Calu3 (cell line): ENCODE data around the gene CD99. TPM values are rescaled to one million over a fixed set of nuclear protein-coding genes. Genes with fewer than 3 reads are reported as not detected.
"Not testable (repeated sequence)": the region's sequence is repeated elsewhere in the genome, so short reads cannot be mapped to it uniquely, and the experiment has no call there.

Source experiments
- BruUV-seq: library from RNA; stranded (reverse); fragments of 400-500 nt; replicated peaks from 2 replicates; lab custom pipeline; 2021; lab: Mats Ljungman, UMichigan
- CTCF ChIA-PET: fragments of 300-600 bp; sonication (Branson Sonifier 250); formaldehyde crosslinking; loops from one replicate; lab custom pipeline; 2022; ENCODE audit warnings: antibody characterized with exemption; lab: Charles Lee
- DNase-seq: peaks from one replicate; pipeline ENCODE4 v3.0.0; 2022
- H3K27ac Mint-ChIP-seq: one replicate; pipeline ENCODE4 v1.8.0; 2022; ENCODE audit warnings: mixed read lengths; ENCODE audit not compliant: unreplicated experiment
- H3K27me3 Mint-ChIP-seq: one replicate; pipeline ENCODE4 v1.8.0; 2022; ENCODE audit warnings: mixed read lengths; ENCODE audit not compliant: unreplicated experiment
- H3K36me3 Mint-ChIP-seq: one replicate; pipeline ENCODE4 v1.8.0; 2022; ENCODE audit warnings: mild to moderate bottlenecking, moderate library complexity, mixed read lengths; ENCODE audit not compliant: insufficient read depth, unreplicated experiment
- H3K4me1 Mint-ChIP-seq: one replicate; pipeline ENCODE4 v1.8.0; 2022; ENCODE audit warnings: mild to moderate bottlenecking, low read depth, mixed read lengths; ENCODE audit not compliant: unreplicated experiment
- H3K4me3 Mint-ChIP-seq: one replicate; pipeline ENCODE4 v1.8.0; 2022; ENCODE audit warnings: mild to moderate bottlenecking, low read depth, moderate library complexity, mixed read lengths; ENCODE audit not compliant: unreplicated experiment
- H3K9me3 Mint-ChIP-seq: one replicate; pipeline ENCODE4 v1.8.0; 2022; ENCODE audit warnings: low read depth, mixed read lengths; ENCODE audit not compliant: unreplicated experiment
- intact Hi-C: fragments of 100-400 bp; cut with micrococcal nuclease; formaldehyde crosslinking; loops from one replicate; pipeline ENCODE4 v1.10.0; 2022; ENCODE audit not compliant: unreplicated experiment
- total RNA-seq: library from RNA; stranded (reverse); gene quantifications from 2 replicates; pipeline ENCODE4 v1.2.3, GENCODE V29; 2022
- TF ChIP-seq, protein P1 (sequence below): fragments of 200-600 bp; IDR thresholded peaks from one replicate; pipeline ENCODE4 v1.8.0; 2022; ENCODE audit warnings: antibody characterized with exemption; ENCODE audit not compliant: unreplicated experiment

CD99 gene
- total RNA-seq, 1 experiment from 2014 or later, result 73.9 TPM

DNA sequence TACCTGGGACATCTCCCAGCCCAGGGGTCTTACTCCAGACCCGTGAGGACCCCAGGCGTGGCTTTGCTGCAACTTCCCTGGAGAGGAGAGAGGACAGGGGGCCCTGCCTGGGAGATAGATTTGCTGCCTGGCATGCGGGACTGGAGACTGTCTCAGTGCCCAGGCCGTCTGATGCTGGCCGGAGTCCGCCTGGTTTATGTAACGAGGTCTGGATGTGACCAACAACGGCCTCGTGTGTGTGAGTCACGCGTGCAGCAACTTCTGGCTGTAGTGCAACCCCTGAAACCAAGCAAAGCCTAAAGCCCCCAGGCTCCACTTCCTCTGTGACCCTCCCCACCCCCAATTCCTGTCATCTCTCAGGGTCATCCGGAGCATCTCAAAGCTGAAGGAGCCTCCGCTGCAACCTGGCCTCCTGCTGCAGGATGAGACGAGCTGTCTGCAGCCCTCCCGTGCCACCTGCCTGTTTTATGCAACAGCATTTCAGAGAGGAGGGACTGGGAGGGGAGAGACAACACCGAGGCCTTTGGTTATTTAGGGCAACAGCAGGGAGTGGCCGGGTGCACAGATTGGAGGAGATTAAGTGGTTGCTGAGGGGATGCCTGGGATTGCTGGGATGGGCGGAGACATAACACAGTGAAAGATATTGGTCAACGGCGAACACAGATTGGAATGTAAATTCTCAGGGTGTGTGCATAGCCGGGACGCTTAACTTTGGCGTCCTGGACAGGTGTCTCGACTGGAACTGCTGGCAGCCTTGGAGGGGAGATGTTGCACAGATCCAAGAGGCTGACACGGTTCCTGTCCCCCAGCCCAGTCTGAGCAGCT lies 76.7 kb downstream of the CD99 start:
- Mint-ChIP-seq H3K36me3 (no peaks in the 10 kb centered on the region), H3K4me1 (peaks cover 11% of the 10 kb centered on the region), H3K27me3 (peaks cover 5% of the 10 kb centered on the region), H3K4me3 (no peak overlapping the region), H3K27ac (peak overlapping the region; percentile 57), H3K9me3 (no peaks in the 10 kb centered on the region)
- no TSS peak for BruUV-seq
- CTCF ChIA-PET, result no interaction called here
- intact Hi-C loops, result no loop called here
- TF ChIP-seq, protein P1, sequence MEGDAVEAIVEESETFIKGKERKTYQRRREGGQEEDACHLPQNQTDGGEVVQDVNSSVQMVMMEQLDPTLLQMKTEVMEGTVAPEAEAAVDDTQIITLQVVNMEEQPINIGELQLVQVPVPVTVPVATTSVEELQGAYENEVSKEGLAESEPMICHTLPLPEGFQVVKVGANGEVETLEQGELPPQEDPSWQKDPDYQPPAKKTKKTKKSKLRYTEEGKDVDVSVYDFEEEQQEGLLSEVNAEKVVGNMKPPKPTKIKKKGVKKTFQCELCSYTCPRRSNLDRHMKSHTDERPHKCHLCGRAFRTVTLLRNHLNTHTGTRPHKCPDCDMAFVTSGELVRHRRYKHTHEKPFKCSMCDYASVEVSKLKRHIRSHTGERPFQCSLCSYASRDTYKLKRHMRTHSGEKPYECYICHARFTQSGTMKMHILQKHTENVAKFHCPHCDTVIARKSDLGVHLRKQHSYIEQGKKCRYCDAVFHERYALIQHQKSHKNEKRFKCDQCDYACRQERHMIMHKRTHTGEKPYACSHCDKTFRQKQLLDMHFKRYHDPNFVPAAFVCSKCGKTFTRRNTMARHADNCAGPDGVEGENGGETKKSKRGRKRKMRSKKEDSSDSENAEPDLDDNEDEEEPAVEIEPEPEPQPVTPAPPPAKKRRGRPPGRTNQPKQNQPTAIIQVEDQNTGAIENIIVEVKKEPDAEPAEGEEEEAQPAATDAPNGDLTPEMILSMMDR, result no peak
- peak; percentile 28 for DNase-seq

DNA sequence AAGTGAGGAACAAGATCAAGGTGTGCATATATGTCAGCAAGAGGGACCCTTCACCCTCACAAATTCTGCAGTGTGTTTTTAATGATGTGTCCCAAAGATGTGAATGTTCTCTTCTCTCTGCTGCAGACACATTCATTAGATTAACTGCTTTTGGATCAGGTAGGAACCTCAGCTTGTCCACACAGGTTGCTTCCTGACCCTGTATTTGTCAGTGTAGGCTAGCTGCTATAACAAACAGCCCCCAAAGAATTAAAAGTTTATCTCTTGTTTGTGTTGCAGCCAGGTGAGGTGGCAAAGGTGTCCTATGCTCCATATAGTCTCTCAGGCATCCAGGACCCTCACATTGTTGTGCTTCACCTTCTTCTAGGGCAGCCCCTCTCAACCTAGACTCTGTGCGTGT lies 78.5 kb downstream of the CD99 start:
- H3K27ac Mint-ChIP-seq, result no peak overlapping the region
- H3K4me3 Mint-ChIP-seq, result no peak overlapping the region
- TF ChIP-seq, protein P1, result no peak
- intact Hi-C loops, result no loop called here
- no peak for DNase-seq
- no peaks in the 10 kb centered on the region for H3K36me3 Mint-ChIP-seq
- H3K9me3 Mint-ChIP-seq, result peaks cover 4% of the 10 kb centered on the region
- CTCF ChIA-PET, result no interaction called here
- BruUV-seq, result no TSS peak
- H3K27me3 Mint-ChIP-seq, result peaks cover 23% of the 10 kb centered on the region
- peaks cover 11% of the 10 kb centered on the region for H3K4me1 Mint-ChIP-seq

DNA sequence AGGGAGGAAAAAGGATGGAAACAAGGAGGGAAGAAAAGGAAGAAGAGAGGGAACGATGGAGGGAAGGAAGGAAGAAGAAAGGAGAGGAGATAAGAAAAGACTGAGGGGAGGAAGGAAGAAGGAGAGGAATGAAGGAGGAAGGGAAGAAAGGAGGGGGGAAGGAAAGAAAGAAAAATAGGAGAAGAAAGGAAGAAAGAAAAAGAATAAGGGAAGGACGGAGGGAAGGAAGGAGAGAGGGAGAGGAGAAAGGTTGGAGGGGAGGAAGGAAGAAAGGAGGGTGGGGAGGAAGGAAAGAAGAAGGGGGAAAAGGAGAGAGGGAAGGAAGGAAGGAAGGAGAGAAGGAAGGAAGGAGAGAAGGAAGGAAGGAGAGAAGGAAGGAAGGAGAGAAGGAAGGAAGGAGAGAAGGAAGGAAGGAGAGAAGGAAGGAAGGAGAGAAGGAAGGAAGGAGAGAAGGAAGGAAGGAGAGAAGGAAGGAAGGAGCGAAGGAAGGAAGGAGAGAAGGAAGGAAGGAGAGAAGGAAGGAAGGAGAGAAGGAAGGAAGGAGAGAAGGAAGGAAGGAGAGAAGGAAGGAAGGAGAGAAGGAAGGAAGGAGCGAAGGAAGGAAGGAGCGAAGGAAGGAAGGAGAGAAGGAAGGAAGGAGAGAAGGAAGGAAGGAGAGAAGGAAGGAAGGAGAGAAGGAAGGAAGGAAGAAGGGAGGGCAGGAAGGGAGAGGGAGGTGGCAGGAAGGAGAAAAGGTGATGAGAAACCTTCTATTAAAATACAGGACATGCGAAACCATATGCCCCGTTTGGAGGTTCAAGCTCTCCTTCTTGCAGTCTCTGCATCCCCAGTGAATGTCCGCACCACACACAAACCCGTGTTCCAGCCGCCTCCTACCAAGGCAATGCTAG lies 82.3 kb downstream of the CD99 start:
- CTCF ChIA-PET, intact Hi-C loops, DNase-seq, BruUV-seq, H3K36me3 Mint-ChIP-seq, H3K4me1 Mint-ChIP-seq, H3K4me3 Mint-ChIP-seq, H3K9me3 Mint-ChIP-seq, H3K27ac Mint-ChIP-seq: not testable (repeated sequence)
- H3K27me3 Mint-ChIP-seq, result peaks cover 28% of the 10 kb centered on the region

DNA sequence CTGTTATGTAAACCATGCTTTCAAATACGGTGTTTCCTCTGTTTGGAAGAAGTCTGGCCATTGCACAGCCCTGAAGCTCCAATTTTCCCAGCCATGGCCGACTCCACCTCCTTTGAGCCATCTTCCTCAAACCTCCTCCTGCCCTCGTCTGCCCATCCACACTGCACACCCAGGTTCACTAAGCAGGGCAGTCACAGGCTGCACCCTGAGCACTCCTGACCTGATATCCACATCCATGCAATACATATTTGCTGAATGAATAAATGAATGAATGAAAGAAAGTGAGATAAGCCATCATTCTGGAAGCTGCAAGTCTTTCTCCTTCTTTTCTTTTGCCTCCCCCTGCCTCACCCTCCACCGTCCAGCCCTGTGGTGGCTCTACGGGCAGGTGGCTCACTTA lies 83.0 kb downstream of the CD99 start:
- DNase-seq, result no peak
- intact Hi-C loops, result no loop called here
- Mint-ChIP-seq H3K27ac (no peak overlapping the region), H3K4me1 (no peaks in the 10 kb centered on the region), H3K36me3 (no peaks in the 10 kb centered on the region), H3K27me3 (peaks cover 28% of the 10 kb centered on the region), H3K9me3 (peaks cover 4% of the 10 kb centered on the region), H3K4me3 (no peak overlapping the region)
- BruUV-seq, result no TSS peak
- CTCF ChIA-PET, result no interaction called here
- TF ChIP-seq, protein P1, result no peak
